Uterus (tissue), 2 donors: Measurements from ENCODE around the gene SEMA3E.

Experiments
- CTCF ChIP-seq, 4 experiments: fragments of 200-600 bp in 2 of 4; fragments of 450-650 bp in 2 of 4; sonication (generic) in 2 of 4; IDR thresholded peaks; one replicate each; pipeline ENCODE4 v1.5.1; 2016 to 2019; ENCODE audit warnings: antibody characterized with exemption in 4 of 4, mild to moderate bottlenecking in 2 of 4, moderate library complexity in 1 of 4
- POLR2A ChIP-seq, 2 donors: fragments of 450-650 bp; IDR thresholded peaks; one replicate each; pipeline ENCODE4 v1.6.1; 2016; ENCODE audit warnings: antibody characterized with exemption in 2 of 2, mild to moderate bottlenecking in 1 of 2, moderate library complexity in 1 of 2

DNA sequence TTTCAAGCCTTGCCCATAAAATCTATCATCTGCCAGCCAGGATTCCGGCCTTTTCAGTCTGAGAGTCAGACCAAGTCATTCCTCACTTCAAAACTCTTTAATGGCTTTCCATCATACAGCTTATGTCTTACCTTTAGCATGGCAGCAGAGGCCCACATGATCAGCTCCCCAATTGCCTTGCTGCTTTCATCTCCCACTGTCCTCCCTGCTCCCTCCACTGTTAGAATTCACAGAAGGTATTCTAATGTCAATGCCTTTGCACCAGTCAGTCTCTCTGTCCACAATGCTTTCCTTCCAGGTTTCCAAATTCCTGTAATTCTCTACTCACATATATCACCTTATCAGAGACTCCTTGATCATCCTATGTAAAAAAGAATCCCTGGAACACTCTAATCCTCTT, 37.2 kb downstream of the SEMA3E start:
- TF ChIP-seq CTCF (IDR thresholded peaks at IDR 0.05), result no peak
- no peak for TF ChIP-seq POLR2A (IDR thresholded peaks at IDR 0.05)
